Astrocyte of the cerebellum (primary cell): ENCODE measurements around the gene GREM2.

ENCODE experiments used
- DNase-seq: peaks from one replicate; pipeline ENCODE4 v3.0.0-alpha.2; 2011; ENCODE audit warnings: low read depth
- H3K4me3 ChIP-seq: 2 replicates; pipeline ENCODE4 v1.5.1; 2011; ENCODE audit warnings: mild to moderate bottlenecking, low read depth, low read length, moderate library complexity
- in situ Hi-C: cut with HindIII; loops from 2 replicates; pipeline ENCODE4 v1.10.0; 2017; ENCODE audit warnings: low sequenced_read_pairs
- TF ChIP-seq, protein P1 (sequence below): IDR thresholded peaks from 2 replicates; pipeline ENCODE4 v1.5.1; 2012; ENCODE audit warnings: low read length, low read depth, moderate library complexity, mild to moderate bottlenecking; ENCODE audit errors: missing control alignments

Gene GREM2

DNA sequence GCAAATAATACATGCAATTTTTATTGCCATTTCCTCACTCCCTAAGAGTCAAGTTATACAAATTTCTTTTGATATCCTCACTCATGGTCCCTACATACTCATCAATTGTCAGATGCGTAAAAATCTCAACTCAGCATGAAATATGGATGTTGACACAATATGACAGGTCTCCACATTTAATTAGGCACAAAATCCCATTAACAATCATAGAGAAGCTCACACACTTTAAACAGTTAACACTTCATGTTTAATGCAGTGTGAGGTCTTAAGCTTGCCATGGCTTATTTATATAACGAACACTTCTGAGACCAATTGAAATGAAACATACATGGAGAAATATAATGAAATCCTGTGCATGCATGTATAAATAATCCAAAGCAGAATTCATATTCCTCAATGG is 58.6 kb downstream of the GREM2 start:
- no peak for DNase-seq
- H3K4me3 ChIP-seq = no peak overlapping the region
- in situ Hi-C loops = no loop called here
- TF ChIP-seq, protein P1, sequence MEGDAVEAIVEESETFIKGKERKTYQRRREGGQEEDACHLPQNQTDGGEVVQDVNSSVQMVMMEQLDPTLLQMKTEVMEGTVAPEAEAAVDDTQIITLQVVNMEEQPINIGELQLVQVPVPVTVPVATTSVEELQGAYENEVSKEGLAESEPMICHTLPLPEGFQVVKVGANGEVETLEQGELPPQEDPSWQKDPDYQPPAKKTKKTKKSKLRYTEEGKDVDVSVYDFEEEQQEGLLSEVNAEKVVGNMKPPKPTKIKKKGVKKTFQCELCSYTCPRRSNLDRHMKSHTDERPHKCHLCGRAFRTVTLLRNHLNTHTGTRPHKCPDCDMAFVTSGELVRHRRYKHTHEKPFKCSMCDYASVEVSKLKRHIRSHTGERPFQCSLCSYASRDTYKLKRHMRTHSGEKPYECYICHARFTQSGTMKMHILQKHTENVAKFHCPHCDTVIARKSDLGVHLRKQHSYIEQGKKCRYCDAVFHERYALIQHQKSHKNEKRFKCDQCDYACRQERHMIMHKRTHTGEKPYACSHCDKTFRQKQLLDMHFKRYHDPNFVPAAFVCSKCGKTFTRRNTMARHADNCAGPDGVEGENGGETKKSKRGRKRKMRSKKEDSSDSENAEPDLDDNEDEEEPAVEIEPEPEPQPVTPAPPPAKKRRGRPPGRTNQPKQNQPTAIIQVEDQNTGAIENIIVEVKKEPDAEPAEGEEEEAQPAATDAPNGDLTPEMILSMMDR = no peak

DNA sequence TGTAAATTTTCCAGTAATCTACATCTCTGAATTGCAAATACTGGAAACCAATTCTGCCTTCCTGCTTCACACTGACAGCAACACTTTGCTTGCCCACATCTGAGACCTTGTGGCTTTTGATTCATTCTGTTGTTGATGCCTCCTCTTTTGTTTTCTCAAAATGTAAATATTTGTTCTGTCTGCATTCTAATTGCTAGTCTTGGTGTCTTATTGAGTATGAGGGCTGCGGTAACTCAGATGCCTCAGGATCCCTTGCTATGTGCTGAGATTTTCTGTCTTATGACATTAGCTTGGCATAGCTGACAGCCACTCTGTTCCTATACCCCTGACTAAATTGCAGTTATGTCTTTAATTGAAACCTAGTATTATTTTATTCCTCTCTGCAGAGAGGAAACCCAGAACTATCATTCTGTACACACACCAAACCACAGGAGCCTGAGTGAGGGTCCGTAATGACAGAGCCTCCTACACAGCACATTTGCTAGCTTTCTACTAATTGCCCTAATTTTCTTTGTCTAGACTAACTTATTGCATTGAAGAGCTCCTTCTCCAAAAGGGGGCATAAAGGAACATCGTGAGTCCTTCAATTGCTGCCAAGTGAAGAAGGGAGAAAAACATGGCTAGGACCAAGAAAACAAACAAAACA is 72.1 kb downstream of the GREM2 start:
- DNase-seq = no peak
- TF ChIP-seq, protein P1 = no peak
- H3K4me3 ChIP-seq = no peak overlapping the region
- in situ Hi-C loops = no loop called here

DNA sequence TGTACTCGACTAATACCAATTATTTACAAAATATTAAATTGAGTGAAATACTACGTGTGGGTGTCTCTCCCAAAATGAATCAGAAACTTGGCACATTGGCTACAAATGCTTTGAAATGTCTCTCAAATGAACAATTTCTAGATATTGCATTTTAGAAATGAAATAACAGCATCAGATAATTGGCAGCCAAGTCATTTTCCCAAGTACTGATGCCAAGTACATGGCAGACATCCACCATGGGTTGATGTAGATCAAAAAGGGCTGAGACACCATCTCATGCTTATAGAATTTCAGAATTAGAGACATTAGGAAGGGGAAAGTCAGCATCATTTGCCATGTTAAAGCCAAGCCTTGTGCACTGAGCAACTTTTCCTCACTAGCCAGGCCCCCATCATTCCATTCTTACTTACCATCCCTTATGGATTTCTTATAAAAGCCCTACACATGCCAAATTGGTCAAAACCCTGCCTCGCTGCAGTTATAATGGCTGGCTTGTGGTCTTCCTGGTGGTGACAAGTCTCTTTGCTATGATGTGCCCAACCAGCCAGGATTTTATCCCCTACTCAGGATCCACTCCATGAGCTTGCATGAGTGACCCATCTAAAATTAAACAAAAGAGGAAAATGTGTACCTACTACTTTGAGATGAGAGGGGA is 73.1 kb downstream of the GREM2 start:
- no peak for DNase-seq
- TF ChIP-seq, protein P1 = no peak
- in situ Hi-C loops = no loop called here
- no peak overlapping the region for H3K4me3 ChIP-seq

DNA sequence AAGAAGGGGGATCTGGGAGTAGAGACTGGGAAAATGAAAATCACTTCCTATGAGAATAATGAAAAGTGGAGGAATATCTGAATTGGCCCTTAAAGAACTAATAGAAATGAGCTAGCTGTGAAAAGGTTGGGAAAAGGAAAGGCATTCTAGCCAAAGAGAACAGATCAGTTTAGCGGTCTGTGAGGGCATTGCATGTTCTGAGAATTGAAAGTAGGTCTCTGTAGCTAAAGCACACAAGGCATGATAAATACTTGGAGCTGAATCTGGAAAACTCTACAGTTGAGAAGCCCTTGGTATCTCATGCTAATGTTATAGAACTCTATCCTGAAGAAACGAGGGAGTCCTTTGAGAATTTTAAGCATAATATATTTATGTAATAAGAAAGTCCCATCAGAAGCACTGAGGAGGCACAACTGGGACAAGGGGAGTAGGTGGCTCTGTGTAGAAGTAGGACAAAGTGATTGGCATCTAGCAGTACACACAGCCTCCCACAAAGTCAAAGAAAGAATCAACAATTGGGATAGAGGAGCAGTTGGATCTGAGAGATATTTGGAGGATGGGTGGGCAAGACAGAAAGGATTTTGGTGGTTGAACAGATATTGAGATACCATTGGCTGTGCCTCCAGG is 78.7 kb downstream of the GREM2 start:
- DNase-seq = no peak
- H3K4me3 ChIP-seq = no peak overlapping the region
- in situ Hi-C loops = no loop called here
- TF ChIP-seq, protein P1 = no peak

DNA sequence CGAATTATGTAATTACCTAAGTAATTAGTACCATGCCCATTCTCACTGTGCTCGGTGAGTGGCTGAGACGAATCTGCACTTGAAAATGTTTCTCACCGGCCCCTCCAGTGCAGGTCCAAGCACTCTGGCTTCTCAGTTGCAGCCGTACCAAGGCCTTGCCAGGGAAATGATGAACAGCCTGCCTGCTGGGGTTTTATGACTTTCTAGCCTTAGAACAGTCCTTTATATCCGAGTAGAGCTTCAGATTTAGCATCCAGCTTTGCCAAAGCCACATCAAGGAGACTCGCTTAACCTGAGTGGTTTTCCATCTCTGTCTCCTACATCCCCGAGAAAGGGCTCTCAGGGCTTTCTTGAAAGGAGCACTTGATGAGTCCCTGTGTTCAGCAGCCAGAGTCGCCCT is 83.4 kb downstream of the GREM2 start:
- in situ Hi-C loops = no loop called here
- H3K4me3 ChIP-seq = no peak overlapping the region
- TF ChIP-seq, protein P1 = no peak
- no peak for DNase-seq

DNA sequence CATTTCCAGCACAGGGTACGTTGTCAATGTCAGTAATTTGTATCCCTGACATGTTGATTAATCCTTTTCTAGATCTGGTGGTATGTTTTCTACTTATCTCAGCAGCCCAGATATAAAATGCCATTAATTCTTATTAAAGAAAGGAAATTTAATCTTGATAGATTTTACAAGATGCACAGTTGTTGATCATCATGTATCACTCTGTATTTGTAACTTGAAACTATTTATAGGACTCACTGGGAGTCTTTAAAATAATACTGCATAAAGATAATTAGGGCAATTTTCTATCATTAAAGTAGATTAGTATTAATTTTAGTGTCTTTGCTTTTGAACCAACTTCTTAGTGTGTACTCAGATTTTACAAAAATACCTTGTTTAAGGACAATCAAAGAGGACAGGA is 84.9 kb downstream of the GREM2 start:
- in situ Hi-C loops = no loop called here
- H3K4me3 ChIP-seq = no peak overlapping the region
- TF ChIP-seq, protein P1 = no peak
- no peak for DNase-seq
